K562 (cell line): ENCODE measurements around the gene CLIP2. TPM values are rescaled to one million over a fixed set of nuclear protein-coding genes. Genes with fewer than 3 reads are reported as not detected.

Experiments used
- ATAC-seq: fragments of 200-7000 bp; cut with Tn5 transposase; 3 replicates; pipeline ENCODE4 v1.9.1; 2020; ENCODE audit warnings: moderate library complexity
- BruUV-seq: library from RNA; stranded (reverse); fragments of 400-500 nt; replicated peaks from 2 replicates; lab custom pipeline; 2021; lab: Mats Ljungman, UMichigan
- CTCF ChIA-PET: fragments of 300-600 bp; formaldehyde crosslinking; extraction: SDS; loops from one replicate; lab custom pipeline; 2021; ENCODE audit warnings: low intra/inter-chr PET ratio; lab: Yijun Ruan, JAX
- POLR2A ChIA-PET: fragments of 300-600, 350-650 bp; sonication (Branson Sonifier 250); formaldehyde crosslinking; extraction: SDS; loops from one replicate; lab custom pipeline; 2021; ENCODE audit warnings: antibody characterized with exemption, inconsistent platforms; lab: Yijun Ruan, JAX
- DNase-seq, 4 experiments: peaks; one replicate each; pipeline versions ENCODE4 v3.0.0 to v3.0.0-alpha.2; 2011 to 2018; ENCODE audit warnings: low spot score in 3 of 4, mixed read lengths in 3 of 4; ENCODE audit errors: extremely low read depth in 1 of 4
- FAIRE-seq: peaks from 2 replicates; lab custom pipeline; 2011; peaks lifted over from hg19 to GRCh38; lab: Jason Lieb, UNC
- H2AFZ ChIP-seq: 2 replicates; pipeline ENCODE4 v1.6.0; 2011; ENCODE audit warnings: low read depth, low read length, control low read depth, inconsistent platforms
- H3K27ac ChIP-seq: fragments of 200-600 bp; 3 replicates; pipeline ENCODE4 v1.8.0; 2011; ENCODE audit warnings: low read depth, mild to moderate bottlenecking, control low read depth, inconsistent platforms, low read length, moderate library complexity, mixed read lengths; ENCODE audit errors: extremely low read depth
- H3K27me3 ChIP-seq, 2 experiments: fragments of 300-600 bp in 1 of 2; 2 replicates in 1 of 2; 3 replicates in 1 of 2; pipeline versions ENCODE4 v1.6.0 to v1.8.0; 2011; ENCODE audit warnings: inconsistent platforms in 2 of 2, low read length in 2 of 2, mild to moderate bottlenecking in 1 of 2, mixed read lengths in 1 of 2, moderate library complexity in 1 of 2; ENCODE audit not compliant: control insufficient read depth in 2 of 2, insufficient read depth in 2 of 2
- H3K36me3 ChIP-seq: fragments of 300-600 bp; 3 replicates; pipeline ENCODE4 v1.8.0; 2011; ENCODE audit warnings: mild to moderate bottlenecking, low read length, inconsistent platforms; ENCODE audit not compliant: control insufficient read depth, insufficient read depth
- H3K4me1 ChIP-seq, 2 experiments: fragments of 200-600 bp in 1 of 2; replicated peaks in 1 of 2; 2 replicates in 1 of 2; 3 replicates in 1 of 2; pipeline versions ENCODE4 v1.5.1 to v1.8.0; 2011; ENCODE audit warnings: inconsistent platforms in 2 of 2, low read length in 2 of 2, mild to moderate bottlenecking in 1 of 2, mixed read lengths in 1 of 2, moderate library complexity in 1 of 2; ENCODE audit not compliant: control insufficient read depth in 2 of 2, insufficient read depth in 2 of 2
- H3K4me2 ChIP-seq: 2 replicates; pipeline ENCODE4 v1.6.1; 2011; ENCODE audit warnings: low read length, control low read depth, inconsistent platforms, mixed read lengths; ENCODE audit not compliant: insufficient read depth
- H3K4me3 ChIP-seq: fragments of 200-600 bp; sonication (generic), shearing (Covaris generic); 2 replicates; pipeline ENCODE4 v1.5.1; 2016; ENCODE audit warnings: control low read depth, inconsistent platforms
- H3K79me2 ChIP-seq: fragments of 200-600 bp; 3 replicates; pipeline ENCODE4 v1.8.0; 2011; ENCODE audit warnings: low read length, inconsistent platforms; ENCODE audit not compliant: control insufficient read depth, insufficient read depth
- H3K9ac ChIP-seq, 2 experiments: 2 replicates each; pipeline versions ENCODE4 v1.6.0 to v1.6.1; 2011; ENCODE audit warnings: low read depth in 2 of 2, low read length in 2 of 2, control low read depth in 1 of 2, inconsistent platforms in 1 of 2, mild to moderate bottlenecking in 1 of 2, mixed read lengths in 1 of 2; ENCODE audit not compliant: insufficient read depth in 1 of 2
- H3K9me1 ChIP-seq: one replicate; pipeline ENCODE4 v1.6.0; 2011; ENCODE audit warnings: inconsistent platforms, mild to moderate bottlenecking, low read length, moderate library complexity; ENCODE audit not compliant: control insufficient read depth, insufficient read depth
- H3K9me3 ChIP-seq: replicated peaks from 2 replicates; pipeline ENCODE4 v1.5.1; 2011; ENCODE audit warnings: low read depth, low read length, inconsistent platforms; ENCODE audit not compliant: control insufficient read depth, insufficient read depth
- H4K20me1 ChIP-seq: replicated peaks from 2 replicates; pipeline ENCODE4 v1.6.1; 2011; ENCODE audit warnings: low read length, inconsistent platforms, mixed read lengths; ENCODE audit not compliant: control insufficient read depth, insufficient read depth
- ARID1B ChIP-seq: fragments of 450-650 bp; IDR thresholded peaks from 2 replicates; pipeline ENCODE4 v1.6.1; 2016; ENCODE audit warnings: antibody characterized with exemption, mild to moderate bottlenecking, inconsistent platforms
- ARID4B ChIP-seq: sonication (generic); formaldehyde crosslinking; IDR thresholded peaks from 2 replicates; pipeline ENCODE4 v1.8.0; 2022; ENCODE audit warnings: mild to moderate bottlenecking, missing genetic modification reagents
- GTF2B ChIP-seq: IDR thresholded peaks from 2 replicates; pipeline ENCODE4 v1.6.1; 2011; ENCODE audit not compliant: insufficient read length; ENCODE audit errors: extremely low read depth
- LARP7 ChIP-seq: fragments of 450-650 bp; IDR thresholded peaks from 2 replicates; pipeline ENCODE4 v1.6.1; 2016
- MTA2 ChIP-seq: fragments of 450-650 bp; IDR thresholded peaks from 2 replicates; pipeline ENCODE4 v1.6.1; 2016; ENCODE audit warnings: low read depth
- MYNN ChIP-seq, 2 experiments: sonication (generic); formaldehyde crosslinking in 1 of 2; IDR thresholded peaks; 2 replicates each; pipeline versions ENCODE4 v1.5.0 to v1.6.1; 2016 to 2020; ENCODE audit warnings: antibody characterized with exemption in 1 of 2, missing genetic modification reagents in 1 of 2
- NCOR1 ChIP-seq: fragments of 450-650 bp; IDR thresholded peaks from 2 replicates; pipeline ENCODE4 v1.6.1; 2016; ENCODE audit warnings: mild to moderate bottlenecking, moderate library complexity
- NR2C1 ChIP-seq, 2 experiments: fragments of 450-650 bp; IDR thresholded peaks; 2 replicates each; pipeline ENCODE4 v1.6.1; 2017; ENCODE audit warnings: mild to moderate bottlenecking in 2 of 2, antibody characterized with exemption in 1 of 2, inconsistent platforms in 1 of 2, missing compliant biosample characterization in 1 of 2, missing genetic modification characterization in 1 of 2
- SAP30 ChIP-seq: fragments of 200-600 bp; sonication (generic); IDR thresholded peaks from 2 replicates; pipeline ENCODE4 v1.6.1; 2012; ENCODE audit warnings: borderline replicate concordance, low read depth, mild to moderate bottlenecking, moderate library complexity, low read length, control low read depth, inconsistent platforms; ENCODE audit not compliant: insufficient read depth, poor library complexity, severe bottlenecking
- SMAD3 ChIP-seq: fragments of 450-650 bp; formaldehyde crosslinking; conservative IDR thresholded peaks from 2 replicates; pipeline ENCODE4 v1.4.0; 2020; ENCODE audit warnings: mild to moderate bottlenecking
- SMARCC2 ChIP-seq: fragments of 450-650 bp; IDR thresholded peaks from 2 replicates; pipeline ENCODE4 v1.6.1; 2017; ENCODE audit warnings: antibody characterized with exemption, moderate library complexity, mild to moderate bottlenecking, low read depth
- STAG1 ChIP-seq: sonication (generic); formaldehyde crosslinking; IDR thresholded peaks from 2 replicates; pipeline ENCODE4 v1.5.0; 2020; ENCODE audit warnings: missing genetic modification reagents, borderline replicate concordance
- ZNF224 ChIP-seq: sonication (generic); formaldehyde crosslinking; IDR thresholded peaks from 2 replicates; pipeline ENCODE4 v1.8.0; 2022; ENCODE audit warnings: mild to moderate bottlenecking, missing genetic modification reagents
- ZNF408 ChIP-seq: fragments of 250-450 bp; sonication (Bioruptor Pico); IDR thresholded peaks from 2 replicates; pipeline ENCODE4 v1.4.0; 2020; ENCODE audit warnings: low read depth, mild to moderate bottlenecking, moderate library complexity
- ZNF41 ChIP-seq: fragments of 250-450 bp; sonication (Bioruptor Pico); conservative IDR thresholded peaks from 2 replicates; pipeline ENCODE4 v1.4.0; 2020; ENCODE audit warnings: mild to moderate bottlenecking
- ZNF445 ChIP-seq: fragments of 250-450 bp; sonication (Bioruptor Pico); IDR thresholded peaks from 2 replicates; pipeline ENCODE4 v1.4.0; 2020; ENCODE audit warnings: low read depth, mild to moderate bottlenecking, moderate library complexity
- ZNF75A ChIP-seq: fragments of 450-650 bp; formaldehyde crosslinking; IDR thresholded peaks from 2 replicates; pipeline ENCODE4 v1.4.0; 2020; ENCODE audit warnings: mild to moderate bottlenecking
- WGBS: fragments of 100-300 bp; shearing (Covaris generic); methylation state at CpG from one replicate; pipeline ENCODE4 v1.1.6; 2016; ENCODE audit warnings: low coverage, mixed read lengths; ENCODE audit not compliant: insufficient coverage; ENCODE audit errors: missing lambda C conversion rate; 5-methylcytosine and 5-hydroxymethylcytosine counted together
- in situ Hi-C: fragments of 300-500 bp; cut with MboI; formaldehyde crosslinking; loops from 4 replicates; pipeline ENCODE4 v1.15.0; 2018; ENCODE audit warnings: inconsistent platforms, mixed read lengths
- intact Hi-C: fragments of 100-400 bp; cut with micrococcal nuclease; formaldehyde crosslinking; loops from 2 replicates; pipeline ENCODE4 v1.14.2; 2022
- polyA plus RNA-seq, 8 experiments: library from polyadenylated mRNA; depleted of rRNA in 4 of 8; stranded (reverse) in 5 of 8; unstranded in 3 of 8; fragments of >200 nt; fragmentation: Nextera tagmentation in 2 of 8; fragmentation: Illumina TruSeq in 1 of 8; extraction: Ambion mirVana in 2 of 8; extraction: Trizol in 1 of 8; gene quantifications; 2 replicates each; pipeline versions ENCODE4 v1.2.1 to v1.2.3, GENCODE V29; 2011 to 2014; ENCODE audit warnings: inconsistent platforms in 1 of 8, missing spikeins in 1 of 8
- total RNA-seq, 7 experiments: library from RNA; depleted of rRNA in 6 of 7; stranded (reverse); fragments of >200 nt in 6 of 7; fragmentation: Illumina TruSeq in 2 of 7; extraction: Trizol in 2 of 7; gene quantifications; 2 replicates each; pipeline versions ENCODE4 v1.2.1 to v1.2.3, GENCODE V29; 2011 to 2021; ENCODE audit warnings: low replicate concordance in 1 of 7

Gene CLIP2
- total and polyA plus RNA-seq, 9 of the 15 experiments (the other 6 are each of a cell fraction or from before 2014, with no cell fraction given), result 0.07 to 5.4 (median 2.1) TPM

GRCh38 chr7:74344132-74344496 lies 54.9 kb downstream of the CLIP2 start:
- Histone ChIP-seq H3K4me1 (peaks cover 0 to 4% of the 10 kb centered on the region in 2 experiments; a peak in 3 of 5 replicates), H3K9me1 (peaks cover 5% of the 10 kb centered on the region), H3K27me3 (no peaks in the 10 kb centered on the region; a peak in 1 of 5 replicates)
- WGBS, result 30% methylated on average over 2 of the region's 2 CpGs
- TF ChIP-seq ZNF445 (CRISPR knock-in tag) (no peak), MYNN (IDR thresholded peaks at IDR 0.05) (no peak), MYNN (CRISPR knock-in tag; IDR thresholded peaks at IDR 0.05) (no peak), ZNF41 (no peak), SMAD3 (CRISPR knock-in tag) (no peak), ZNF224 (CRISPR knock-in tag) (no peak), NR2C1 (IDR thresholded peaks at IDR 0.05) (no peak), NR2C1 (tag; IDR thresholded peaks at IDR 0.05) (no peak), MTA2 (no peak), SAP30 (no peak), ZNF408 (CRISPR knock-in tag) (no peak), GTF2B (no peak), NCOR1 (no peak), ARID1B (no peak), STAG1 (CRISPR knock-in tag) (no peak), LARP7 (no peak), ARID4B (CRISPR knock-in tag) (no peak), SMARCC2 (no peak), ZNF75A (CRISPR knock-in tag) (no peak)
- TF ChIP-seq, all 486 proteins: peak for 0
- Histone ChIP-seq H3K9me3 (no peaks in the 10 kb centered on the region), H4K20me1 (0 out of 2 replicates have a peak, but pooled peaks cover 4% of the 10 kb centered on the region), H2AFZ (no peak overlapping the region), H3K4me3 (no peak overlapping the region), H3K4me2 (no peak overlapping the region), H3K9ac (no peak overlapping the region), H3K36me3 (no peaks in the 10 kb centered on the region), H3K27ac (no peak overlapping the region), H3K79me2 (no peaks in the 10 kb centered on the region)
- DNase-seq (no peak), FAIRE-seq (no peak), ATAC-seq (no peak)
- no TSS peak for BruUV-seq
- POLR2A ChIA-PET, result interaction anchor here (2.7 kb wide), 1 partner anchor 11 kb away, joined by 9 read pairs; no protein-coding TSS in a partner anchor
- CTCF ChIA-PET, result no interaction called here
- intact Hi-C loops (no loop called here), in situ Hi-C loops (no loop called here)
